ENCODE data around the gene HMGN1. TPM values are rescaled to one million over a fixed set of nuclear protein-coding genes. Genes with fewer than 3 reads are reported as not detected.

Gene HMGN1
- total RNA-seq, 1 donor from 2014 or later: 88.7 TPM

- intact Hi-C loops (cut with DNase I): no loop called here
- DNase-seq (ENCODE audit: low spot score): no peak
Measured at GRCh38 chr21:39341249-39341923, 7.5 kb downstream of the HMGN1 start.

- DNase-seq (ENCODE audit: low spot score): no peak
- intact Hi-C loops (cut with DNase I): no loop called here
Measured at GRCh38 chr21:39340687-39341086, 8.2 kb downstream of the HMGN1 start.

- no peak for DNase-seq (ENCODE audit: low spot score)
- intact Hi-C loops (cut with DNase I): no loop called here
Measured at GRCh38 chr21:39339231-39339630, 9.7 kb downstream of the HMGN1 start.

- intact Hi-C loops (cut with DNase I): no loop called here
- DNase-seq (ENCODE audit: low spot score): no peak
Measured at GRCh38 chr21:39336457-39337008, 12.4 kb downstream of the HMGN1 start.

GRCh38 chr21:39334611-39335010, 14.3 kb downstream of the HMGN1 start:
- DNase-seq (ENCODE audit: low spot score): no peak
- intact Hi-C loops (cut with DNase I): no loop called here

- intact Hi-C loops (cut with DNase I): no loop called here
- DNase-seq (ENCODE audit: low spot score): no peak
Measured at GRCh38 chr21:39332175-39332574, 16.7 kb downstream of the HMGN1 start.

GRCh38 chr21:39330001-39330400, 18.9 kb downstream of the HMGN1 start:
- DNase-seq (ENCODE audit: low spot score): no peak
- intact Hi-C loops (cut with DNase I): no loop called here

GRCh38 chr21:39327727-39328126, 21.2 kb downstream of the HMGN1 start:
- intact Hi-C loops (cut with DNase I): no loop called here
- no peak for DNase-seq (ENCODE audit: low spot score)

GRCh38 chr21:39326607-39327307, 22.1 kb downstream of the HMGN1 start:
- DNase-seq (ENCODE audit: low spot score): no peak
- intact Hi-C loops (cut with DNase I): no loop called here

GRCh38 chr21:39325458-39325857, 23.4 kb downstream of the HMGN1 start:
- DNase-seq (ENCODE audit: low spot score): no peak
- intact Hi-C loops (cut with DNase I): no loop called here

GRCh38 chr21:39321424-39321823, 27.5 kb downstream of the HMGN1 start:
- no peak for DNase-seq (ENCODE audit: low spot score)
- intact Hi-C loops (cut with DNase I): no loop called here

GRCh38 chr21:39319814-39320332, 29.0 kb downstream of the HMGN1 start:
- intact Hi-C loops (cut with DNase I): no loop called here
- DNase-seq (ENCODE audit: low spot score): no peak

GRCh38 chr21:39319251-39319756, 29.6 kb downstream of the HMGN1 start:
- intact Hi-C loops (cut with DNase I): no loop called here
- DNase-seq (ENCODE audit: low spot score): no peak

- DNase-seq (ENCODE audit: low spot score): no peak
- intact Hi-C loops (cut with DNase I): no loop called here
Measured at GRCh38 chr21:39318091-39318959, 30.6 kb downstream of the HMGN1 start.

- intact Hi-C loops (cut with DNase I): no loop called here
- DNase-seq (ENCODE audit: low spot score): no peak
Measured at GRCh38 chr21:39317134-39318090, 31.5 kb downstream of the HMGN1 start.

GRCh38 chr21:39316729-39317128, 32.2 kb downstream of the HMGN1 start:
- intact Hi-C loops (cut with DNase I): no loop called here
- DNase-seq (ENCODE audit: low spot score): no peak

- intact Hi-C loops (cut with DNase I): loop anchor here (2.0 kb wide), 1 partner anchor 33 kb away; the partner anchor contains the start of gene HMGN1
- DNase-seq (ENCODE audit: low spot score): no peak
Measured at GRCh38 chr21:39315603-39316445, 33.1 kb downstream of the HMGN1 start.

Data from cardiac septum (tissue), 1 donor.